ENCODE results near the gene INTS3.

INTS3 gene

DNA sequence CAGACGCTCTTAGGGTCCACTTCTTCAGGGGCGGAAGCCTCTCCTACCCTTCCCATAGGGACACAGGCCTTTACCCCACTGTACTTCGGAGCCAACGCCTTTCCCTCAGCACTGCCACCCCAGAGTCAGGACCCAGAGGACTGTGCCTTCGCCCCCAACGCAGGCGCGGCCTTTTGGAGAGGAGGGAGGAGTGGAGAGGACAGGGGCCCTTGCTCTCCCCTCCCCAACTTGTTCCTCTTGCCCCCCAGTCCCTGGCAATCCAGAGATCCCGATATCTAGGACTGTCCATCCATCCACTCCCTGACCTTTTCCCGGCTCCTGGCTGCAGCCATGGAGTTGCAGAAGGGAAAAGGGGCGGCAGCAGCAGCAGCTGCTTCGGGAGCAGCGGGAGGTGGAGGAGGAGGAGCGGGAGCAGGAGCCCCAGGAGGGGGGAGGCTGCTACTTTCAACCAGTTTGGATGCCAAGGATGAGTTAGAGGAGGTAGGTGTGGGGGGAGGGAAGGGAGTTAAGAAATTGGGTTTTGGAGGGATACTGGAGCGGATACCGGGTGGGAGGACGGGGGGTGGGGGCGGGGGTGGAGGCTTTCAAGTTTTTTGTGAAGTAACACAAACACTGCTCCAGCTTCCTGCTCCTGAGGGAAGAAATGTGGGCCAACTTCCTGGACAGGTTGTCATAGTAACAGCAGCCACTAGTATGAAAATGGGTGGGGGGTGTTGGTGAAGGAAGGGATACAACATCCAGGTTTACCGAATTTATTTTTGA is 636 bp downstream of the INTS3 start:
- H3K36me3 Mint-ChIP-seq (ENCODE audit: insufficient read depth) = peaks cover 15% of the 10 kb centered on the region
- ATAC-seq (replicated peaks) (no peak), DNase-seq (peak in 1 of 3 experiments; percentile 19)
- H3K4me1 Mint-ChIP-seq (ENCODE audit: low read depth in 2 of 2) = peaks cover 13 to 20% of the 10 kb centered on the region in 2 donors
- H3K27ac Mint-ChIP-seq = peak overlapping the region; percentile 95 to 97
- no peaks in the 10 kb centered on the region for H3K9me3 Mint-ChIP-seq
- no peaks in the 10 kb centered on the region for H3K27me3 Mint-ChIP-seq
- H3K4me3 Mint-ChIP-seq = peak overlapping the region; percentile 91 to 93

DNA sequence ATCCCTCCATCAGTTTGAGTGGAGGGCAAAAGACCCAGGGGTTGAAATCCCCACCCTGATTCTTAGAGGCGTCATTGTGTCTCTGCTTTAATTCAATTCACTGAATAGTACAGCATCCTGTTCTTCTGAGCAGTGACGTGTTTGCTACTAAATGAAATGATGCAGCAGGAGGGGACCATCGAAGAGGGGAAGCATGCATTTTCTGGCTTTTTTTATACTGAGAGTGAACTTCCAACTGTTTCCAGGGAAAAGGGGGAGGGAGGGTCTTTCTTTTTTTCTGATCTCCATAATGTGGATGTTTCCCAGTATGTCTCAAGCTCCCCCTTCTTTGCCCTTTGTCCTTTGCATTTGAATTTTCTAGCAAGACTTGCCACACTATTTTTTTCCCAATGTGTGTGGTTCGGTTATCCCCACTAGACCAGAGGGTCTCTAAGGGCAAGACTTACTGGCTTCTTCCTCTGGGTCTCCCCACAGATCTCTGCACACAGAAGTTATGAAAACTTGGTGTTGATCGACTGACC is 2.7 kb downstream of the INTS3 start:
- peaks cover 13 to 37% of the 10 kb centered on the region in 2 donors for H3K4me1 Mint-ChIP-seq (ENCODE audit: low read depth in 2 of 2)
- no peaks in the 10 kb centered on the region for H3K27me3 Mint-ChIP-seq
- DNase-seq = no peak
- no peak overlapping the region for H3K4me3 Mint-ChIP-seq
- ATAC-seq (replicated peaks) = no peak
- H3K36me3 Mint-ChIP-seq (ENCODE audit: insufficient read depth) = peaks cover 18% of the 10 kb centered on the region
- peak overlapping the region; percentile 10 to 15 for H3K27ac Mint-ChIP-seq
- no peaks in the 10 kb centered on the region for H3K9me3 Mint-ChIP-seq

DNA sequence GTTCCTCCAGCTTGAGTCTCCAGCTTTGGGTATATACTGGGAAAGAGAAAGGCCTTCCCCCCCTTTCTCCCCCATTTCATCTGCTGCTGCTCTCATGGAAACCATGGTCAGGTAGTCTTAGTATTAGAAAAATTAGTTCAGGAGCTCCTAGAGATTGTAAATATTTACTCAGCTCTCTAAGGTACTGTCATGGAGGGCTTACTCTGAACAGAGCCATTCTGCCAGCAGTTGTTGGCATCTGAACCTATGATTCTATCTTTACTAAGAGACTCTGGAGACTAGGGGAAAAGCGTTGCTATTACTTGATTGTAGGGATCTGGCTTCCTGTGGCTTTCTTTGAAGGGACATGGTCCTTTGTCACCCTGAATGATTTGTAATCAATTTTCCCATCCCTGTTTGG is 6.1 kb downstream of the INTS3 start:
- Mint-ChIP-seq H3K36me3 (ENCODE audit: insufficient read depth) (peaks cover 14% of the 10 kb centered on the region), H3K27ac (peak overlapping the region in 1 of 2 donors; percentile 20), H3K4me1 (ENCODE audit: low read depth in 2 of 2) (peaks cover 9 to 37% of the 10 kb centered on the region in 2 donors), H3K4me3 (no peak overlapping the region), H3K9me3 (no peaks in the 10 kb centered on the region), H3K27me3 (no peaks in the 10 kb centered on the region)
- DNase-seq (no peak), ATAC-seq (replicated peaks) (no peak)

DNA sequence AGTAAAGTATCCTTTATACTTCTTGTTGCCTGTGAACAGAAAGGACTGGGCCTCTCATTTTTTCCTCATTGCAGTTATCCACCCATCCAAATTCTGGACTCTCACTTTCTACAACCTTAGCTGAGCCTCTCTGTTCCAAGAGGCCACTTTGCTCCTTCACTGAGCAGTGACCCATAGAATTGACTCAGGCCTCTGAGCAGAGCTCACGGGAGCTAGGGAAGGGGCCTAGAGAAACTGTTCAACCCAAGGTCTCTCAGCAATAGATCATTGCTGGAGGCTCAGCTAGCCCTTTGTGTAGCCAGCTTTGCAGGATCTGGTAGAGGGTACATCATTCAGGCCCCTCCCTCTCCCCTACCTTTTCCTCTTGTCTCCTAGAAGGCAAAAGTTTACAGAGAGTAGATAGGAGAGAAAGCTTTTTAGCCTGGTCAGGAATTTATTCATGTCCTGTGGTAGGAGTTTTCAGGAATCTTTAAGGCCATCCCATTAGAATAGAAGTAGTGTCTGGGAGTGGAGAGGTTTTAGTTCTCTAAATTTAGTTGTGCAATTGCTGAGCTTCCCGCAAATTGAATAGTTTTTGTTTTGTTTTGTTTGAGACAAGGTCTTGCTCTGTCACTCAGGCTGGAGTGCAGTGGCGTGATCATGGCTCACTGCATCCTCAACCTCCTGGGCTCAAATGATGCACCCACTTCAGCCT is 6.7 kb downstream of the INTS3 start:
- peaks cover 4 to 31% of the 10 kb centered on the region in 2 donors for H3K4me1 Mint-ChIP-seq (ENCODE audit: low read depth in 2 of 2)
- no peak overlapping the region for H3K4me3 Mint-ChIP-seq
- no peaks in the 10 kb centered on the region for H3K27me3 Mint-ChIP-seq
- peak overlapping the region in 1 of 2 donors; percentile 20 for H3K27ac Mint-ChIP-seq
- ATAC-seq (replicated peaks) (no peak), DNase-seq (no peak)
- no peaks in the 10 kb centered on the region for H3K9me3 Mint-ChIP-seq
- H3K36me3 Mint-ChIP-seq (ENCODE audit: insufficient read depth) = peaks cover 19% of the 10 kb centered on the region

DNA sequence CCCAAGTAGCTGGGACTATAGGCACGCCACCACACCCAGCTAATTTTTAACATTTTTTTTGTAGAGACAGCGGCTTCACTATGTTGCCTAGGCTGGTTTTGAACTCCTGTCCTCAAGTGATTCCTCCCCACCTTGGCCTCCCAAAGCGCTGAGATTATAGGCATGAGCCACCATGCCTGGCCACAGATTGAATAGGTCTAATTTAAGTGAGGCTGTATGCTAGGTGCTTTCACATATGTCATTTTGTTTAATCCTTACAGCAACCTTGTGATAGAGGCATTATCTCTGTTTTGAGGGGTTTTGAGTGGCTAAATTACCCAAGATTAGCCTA is 7.2 kb downstream of the INTS3 start:
- H3K4me1 Mint-ChIP-seq (ENCODE audit: low read depth in 2 of 2) = peaks cover 4 to 27% of the 10 kb centered on the region in 2 donors
- peaks cover 20% of the 10 kb centered on the region for H3K36me3 Mint-ChIP-seq (ENCODE audit: insufficient read depth)
- H3K9me3 Mint-ChIP-seq = no peaks in the 10 kb centered on the region
- no peak for ATAC-seq (replicated peaks)
- DNase-seq = no peak
- H3K27me3 Mint-ChIP-seq = no peaks in the 10 kb centered on the region
- no peak overlapping the region for H3K27ac Mint-ChIP-seq
- H3K4me3 Mint-ChIP-seq = no peak overlapping the region

DNA sequence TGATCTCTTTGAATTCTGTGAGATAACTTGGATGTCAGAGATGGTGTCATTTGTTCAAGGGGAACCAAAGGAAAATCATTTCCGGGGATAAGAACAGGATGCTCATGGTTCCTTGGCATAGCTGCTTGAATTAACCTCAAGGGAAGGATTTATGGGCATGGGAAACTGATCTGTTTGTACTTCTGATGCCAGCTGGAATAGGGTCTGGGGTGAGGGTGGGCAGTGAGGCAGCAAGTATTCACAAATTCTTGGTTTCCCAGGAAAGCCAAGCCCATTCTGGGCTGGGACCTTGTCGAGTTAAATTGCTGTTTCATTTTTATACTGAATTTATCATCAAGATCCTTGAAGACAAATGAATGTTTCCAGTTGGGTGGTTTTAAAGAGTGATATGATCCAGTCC is 14.1 kb downstream of the INTS3 start:
- Mint-ChIP-seq H3K36me3 (ENCODE audit: insufficient read depth) (peaks cover 29% of the 10 kb centered on the region), H3K9me3 (no peaks in the 10 kb centered on the region), H3K4me3 (no peak overlapping the region), H3K27ac (peak overlapping the region in 1 of 2 donors; percentile 35), H3K4me1 (ENCODE audit: low read depth in 2 of 2) (peaks cover 4 to 7% of the 10 kb centered on the region in 2 donors), H3K27me3 (no peaks in the 10 kb centered on the region)
- no peak for ATAC-seq (replicated peaks)
- no peak for DNase-seq

DNA sequence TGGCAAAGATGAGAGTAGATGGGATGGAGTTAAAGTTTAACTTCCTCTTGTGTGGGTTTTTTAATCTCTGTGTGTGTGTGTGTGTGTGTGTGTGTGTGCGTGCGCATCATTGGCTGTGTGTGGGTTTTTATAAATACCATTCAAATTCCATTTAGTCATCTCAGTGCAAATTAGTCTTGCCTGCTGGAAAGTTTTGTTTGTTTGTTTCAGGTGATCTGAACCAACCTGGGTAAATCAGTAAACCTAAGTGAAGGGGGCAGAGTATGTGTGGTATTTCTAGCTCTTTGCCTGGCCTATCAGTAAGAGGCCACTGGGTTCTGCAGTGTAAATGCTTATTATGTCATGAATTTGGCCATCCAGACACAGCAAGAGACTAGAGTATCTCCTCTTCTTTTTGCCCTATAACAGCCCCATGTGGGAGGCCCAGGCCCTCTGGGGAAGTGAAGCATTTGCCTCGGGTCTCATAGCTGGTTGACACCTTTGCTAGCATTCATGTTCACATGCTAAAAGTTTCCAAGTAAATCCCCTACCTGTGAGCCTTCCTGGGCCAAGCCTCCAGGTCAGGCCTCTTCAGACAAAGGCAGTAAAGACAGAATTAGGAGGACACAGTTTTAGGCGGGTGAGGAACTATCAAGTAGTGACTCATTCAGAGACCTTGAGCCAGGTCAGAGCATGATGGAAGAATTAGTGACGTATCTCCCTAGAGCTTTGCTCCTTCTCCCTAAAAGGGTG is 14.7 kb downstream of the INTS3 start:
- H3K36me3 Mint-ChIP-seq (ENCODE audit: insufficient read depth) = peaks cover 29% of the 10 kb centered on the region
- no peak overlapping the region for H3K4me3 Mint-ChIP-seq
- peak overlapping the region in 1 of 2 donors; percentile 35 for H3K27ac Mint-ChIP-seq
- peaks cover 4 to 10% of the 10 kb centered on the region in 2 donors for H3K4me1 Mint-ChIP-seq (ENCODE audit: low read depth in 2 of 2)
- no peaks in the 10 kb centered on the region for H3K9me3 Mint-ChIP-seq
- DNase-seq (no peak), ATAC-seq (replicated peaks) (no peak)
- no peaks in the 10 kb centered on the region for H3K27me3 Mint-ChIP-seq

DNA sequence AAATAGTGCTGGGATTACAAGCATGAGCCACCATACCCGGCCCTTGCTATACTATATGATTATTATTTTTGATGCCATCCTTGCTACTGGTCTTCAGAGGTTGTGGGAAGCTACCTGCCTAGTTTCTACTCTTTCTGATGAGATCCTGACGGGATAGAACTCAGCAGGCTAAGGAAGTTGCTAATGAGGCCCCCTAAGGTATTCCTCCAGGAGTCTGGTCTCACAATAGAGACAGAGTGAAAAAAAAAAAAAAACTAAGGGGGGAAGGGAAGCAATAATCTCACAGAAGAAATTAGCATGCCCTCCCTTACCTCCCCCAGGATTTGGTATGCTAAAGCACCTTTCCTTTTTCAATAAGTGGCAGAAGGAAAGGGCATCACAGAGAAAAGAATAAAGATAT is 17.6 kb downstream of the INTS3 start:
- Mint-ChIP-seq H3K36me3 (ENCODE audit: insufficient read depth) (peaks cover 26% of the 10 kb centered on the region), H3K27ac (no peak overlapping the region), H3K27me3 (no peaks in the 10 kb centered on the region), H3K9me3 (no peaks in the 10 kb centered on the region), H3K4me1 (ENCODE audit: low read depth in 2 of 2) (peaks cover 6 to 17% of the 10 kb centered on the region in 2 donors), H3K4me3 (no peak overlapping the region)
- ATAC-seq (replicated peaks) (no peak), DNase-seq (no peak)

DNA sequence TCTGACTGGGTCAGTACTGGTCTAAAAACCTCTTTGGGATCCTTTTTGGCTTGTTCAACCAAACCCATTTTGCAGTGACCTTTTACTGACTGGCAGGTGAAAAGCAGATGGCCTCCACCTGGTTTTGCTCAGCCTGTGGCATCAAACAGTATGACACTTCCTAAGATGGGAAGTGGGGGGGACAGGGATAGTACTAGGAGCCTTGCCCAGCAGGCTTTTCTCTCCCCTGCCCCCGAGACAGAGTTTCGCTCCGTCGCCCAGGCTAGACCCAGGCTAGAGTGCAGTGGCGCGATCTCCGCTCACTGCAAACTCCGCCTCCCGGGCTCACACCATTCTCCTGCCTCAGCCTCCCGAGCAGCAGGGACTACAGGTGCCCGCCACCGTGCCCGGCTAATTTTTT is 18.3 kb downstream of the INTS3 start:
- Mint-ChIP-seq H3K4me1 (ENCODE audit: low read depth in 2 of 2) (peaks cover 6 to 17% of the 10 kb centered on the region in 2 donors), H3K9me3 (no peaks in the 10 kb centered on the region), H3K27ac (no peak overlapping the region), H3K36me3 (ENCODE audit: insufficient read depth) (peaks cover 21% of the 10 kb centered on the region), H3K27me3 (no peaks in the 10 kb centered on the region), H3K4me3 (no peak overlapping the region)
- no peak for DNase-seq
- ATAC-seq (replicated peaks) = no peak

DNA sequence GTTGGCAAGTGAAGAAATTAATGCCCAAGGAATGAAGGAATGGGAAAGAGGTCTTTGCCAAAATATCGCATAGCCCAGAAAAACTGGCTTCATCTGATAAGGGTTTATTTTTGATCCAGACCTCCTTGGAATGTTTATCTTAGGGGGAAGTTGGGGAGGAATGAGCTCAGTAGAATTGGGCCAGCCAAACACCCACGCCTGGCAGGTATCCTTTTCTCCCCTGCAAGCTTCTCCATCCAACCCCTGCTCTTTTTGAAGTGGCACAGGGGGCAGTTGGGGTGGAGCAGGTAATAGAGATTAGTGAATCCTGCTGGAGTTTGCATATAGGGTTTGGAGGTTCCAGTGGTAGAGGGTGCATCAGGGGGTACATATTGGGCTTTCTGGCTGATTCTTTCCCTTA is 21.1 kb downstream of the INTS3 start:
- Mint-ChIP-seq H3K4me3 (no peak overlapping the region), H3K27me3 (no peaks in the 10 kb centered on the region), H3K27ac (peak overlapping the region in 1 of 2 donors; percentile 67), H3K36me3 (ENCODE audit: insufficient read depth) (peaks cover 20% of the 10 kb centered on the region), H3K9me3 (no peaks in the 10 kb centered on the region), H3K4me1 (ENCODE audit: low read depth in 2 of 2) (peaks cover 2 to 10% of the 10 kb centered on the region in 2 donors)
- DNase-seq (no peak), ATAC-seq (replicated peaks) (no peak)

DNA sequence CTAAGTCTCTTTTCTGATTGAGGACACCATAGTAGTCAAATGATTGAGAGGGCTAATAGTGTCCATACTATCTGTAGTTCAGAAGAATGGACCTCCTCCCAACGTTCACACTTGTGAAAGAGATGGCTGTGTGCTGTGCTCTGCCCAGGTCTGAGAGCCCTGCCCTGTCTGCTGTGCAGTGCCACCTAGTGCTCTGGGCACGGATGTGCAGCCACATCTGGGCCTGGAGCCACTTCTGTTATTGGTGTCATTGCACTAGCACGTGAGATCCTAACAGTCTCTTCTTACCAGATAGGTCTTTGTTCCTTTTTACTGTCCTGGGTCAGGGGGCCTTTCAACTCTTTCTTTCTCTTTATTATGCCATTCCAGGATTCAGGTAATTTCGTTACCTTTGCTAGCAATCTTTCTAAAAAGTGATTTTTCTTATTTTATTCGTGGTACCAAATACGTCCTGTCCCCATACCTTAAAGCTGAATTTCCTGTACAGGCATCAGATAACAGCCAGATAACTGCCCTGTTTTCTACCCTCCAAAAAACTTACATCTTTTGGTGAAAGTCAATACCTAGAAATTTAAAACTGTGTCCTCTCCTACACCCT is 21.7 kb downstream of the INTS3 start:
- Mint-ChIP-seq H3K27ac (peak overlapping the region in 1 of 2 donors; percentile 67), H3K4me3 (no peak overlapping the region), H3K9me3 (no peaks in the 10 kb centered on the region), H3K4me1 (ENCODE audit: low read depth in 2 of 2) (peaks cover 2 to 10% of the 10 kb centered on the region in 2 donors), H3K27me3 (no peaks in the 10 kb centered on the region), H3K36me3 (ENCODE audit: insufficient read depth) (peaks cover 24% of the 10 kb centered on the region)
- DNase-seq (peak; percentile 69 to 79 (median 75)), ATAC-seq (replicated peaks) (peak; percentile 100)

DNA sequence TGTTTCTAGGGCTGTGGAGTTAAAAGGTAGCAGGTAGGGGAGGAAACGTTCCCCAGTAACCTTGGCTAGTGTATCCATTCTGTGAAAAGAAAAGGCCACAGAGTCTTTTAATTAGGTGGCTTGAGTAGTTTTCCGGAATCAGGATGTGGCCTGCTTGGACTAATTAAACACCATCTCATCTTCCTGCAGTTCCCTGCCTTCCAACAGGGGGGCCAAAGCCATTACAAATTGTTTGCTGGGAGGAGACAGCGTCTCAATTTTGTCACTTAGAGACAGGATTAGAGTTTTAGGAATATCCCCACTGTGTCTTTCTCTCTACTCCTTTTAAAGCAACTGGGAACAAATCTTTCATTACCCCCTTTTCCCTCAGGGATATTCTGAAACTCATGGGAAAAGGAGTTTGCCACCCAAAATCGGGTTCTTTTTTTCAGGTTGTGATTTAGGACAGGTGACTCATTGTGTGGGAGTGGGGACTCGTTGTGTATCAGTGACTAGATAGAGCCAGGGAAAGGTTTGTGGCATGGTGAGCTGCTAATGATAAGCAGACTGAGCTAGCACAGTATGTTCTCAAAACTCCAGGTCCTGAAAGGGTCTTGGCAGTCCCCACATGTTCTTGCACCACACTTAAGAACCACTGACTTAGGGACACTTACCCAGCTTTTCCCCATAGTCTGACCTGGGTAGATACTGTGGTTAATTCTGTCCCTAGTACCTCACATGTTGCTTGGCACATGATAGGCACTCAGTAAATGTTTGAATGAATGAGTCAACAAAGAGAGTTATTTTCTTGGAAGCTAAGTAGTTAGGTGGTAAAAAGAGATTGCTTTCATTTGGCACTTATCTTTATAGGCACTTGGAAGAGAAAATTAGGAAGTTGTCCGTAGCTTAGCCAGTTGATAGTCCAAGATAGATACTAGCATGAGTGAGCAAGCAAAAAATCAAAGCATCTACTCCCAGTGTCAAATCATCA is 22.5 kb downstream of the INTS3 start:
- H3K27ac Mint-ChIP-seq = no peak overlapping the region
- peaks cover 32% of the 10 kb centered on the region for H3K36me3 Mint-ChIP-seq (ENCODE audit: insufficient read depth)

More for the DNA sequence above, 22.5 kb downstream of the INTS3 start:
- Mint-ChIP-seq H3K4me3 (no peak overlapping the region), H3K27me3 (no peaks in the 10 kb centered on the region), H3K4me1 (ENCODE audit: low read depth in 2 of 2) (peaks cover 2 to 10% of the 10 kb centered on the region in 2 donors), H3K9me3 (no peaks in the 10 kb centered on the region)
- DNase-seq = no peak
- no peak for ATAC-seq (replicated peaks)
